HEK293 (cell line): ENCODE data around the gene CASP12.

ENCODE experiments used
- CTCF ChIA-PET: fragments of 350-600 bp; formaldehyde crosslinking; extraction: SDS; loops from one replicate; lab custom pipeline; 2021; ENCODE audit warnings: antibody characterized with exemption; lab: Yijun Ruan, JAX
- POLR2A ChIA-PET: fragments of 300-600 bp; formaldehyde crosslinking; extraction: SDS; loops from one replicate; lab custom pipeline; 2020; ENCODE audit warnings: antibody characterized with exemption, inconsistent platforms; lab: Yijun Ruan, JAX
- H3K27ac ChIP-seq: fragments of 200-500 bp; sonication (Bioruptor generic); 2 replicates; pipeline ENCODE4 v1.5.1; 2014; ENCODE audit warnings: low read depth, low read length, control low read depth, inconsistent platforms; ENCODE audit errors: extremely low read depth
- H3K36me3 ChIP-seq, 2 experiments: fragments of 200-500 bp in 1 of 2; sonication (Bioruptor generic) in 1 of 2; 1 replicate in 1 of 2; 2 replicates in 1 of 2; pipeline ENCODE4 v1.5.1; 2014 to 2017; ENCODE audit warnings: inconsistent platforms in 2 of 2, low read length in 2 of 2; ENCODE audit not compliant: control insufficient read depth in 2 of 2, insufficient read depth in 1 of 2
- H3K4me1 ChIP-seq: fragments of 200-500 bp; sonication (Bioruptor generic); 2 replicates; pipeline ENCODE4 v1.5.1; 2014; ENCODE audit warnings: mild to moderate bottlenecking, low read length, inconsistent platforms; ENCODE audit not compliant: control insufficient read depth, insufficient read depth
- H3K4me3 ChIP-seq: 2 replicates; pipeline ENCODE4 v1.5.1; 2011; ENCODE audit warnings: low read depth, mild to moderate bottlenecking, control low read depth, low read length, moderate library complexity
- H3K9me3 ChIP-seq: fragments of 200-500 bp; sonication (Bioruptor generic); 2 replicates; pipeline ENCODE4 v1.5.1; 2014; ENCODE audit warnings: low read depth, low read length, inconsistent platforms; ENCODE audit not compliant: control insufficient read depth, insufficient read depth
- BCL11A ChIP-seq: fragments of 450-650 bp; formaldehyde crosslinking; IDR thresholded peaks from 2 replicates; pipeline ENCODE4 v1.5.1; 2016; ENCODE audit warnings: low read depth, missing biosample characterization, missing genetic modification characterization
- GLI2 ChIP-seq: fragments of 450-650 bp; formaldehyde crosslinking; IDR thresholded peaks from 2 replicates; pipeline ENCODE4; 2017; ENCODE audit warnings: missing biosample characterization, missing genetic modification characterization, low read depth, borderline replicate concordance
- GLIS1 ChIP-seq: fragments of 450-650 bp; formaldehyde crosslinking; IDR thresholded peaks from 2 replicates; pipeline ENCODE4 v1.5.1; 2016; ENCODE audit warnings: missing biosample characterization, missing genetic modification characterization
- KLF10 ChIP-seq: fragments of 450-650 bp; IDR thresholded peaks from 2 replicates; pipeline ENCODE4 v1.5.1; 2018; ENCODE audit warnings: missing biosample characterization, mild to moderate bottlenecking, missing genetic modification characterization
- PRDM1 ChIP-seq: fragments of 450-650 bp; formaldehyde crosslinking; IDR thresholded peaks from 2 replicates; pipeline ENCODE4; 2016; ENCODE audit warnings: missing biosample characterization, missing genetic modification characterization
- REPIN1 ChIP-seq: fragments of 450-650 bp; formaldehyde crosslinking; IDR thresholded peaks from 2 replicates; pipeline ENCODE4 v1.5.1; 2017; ENCODE audit warnings: missing biosample characterization, missing genetic modification characterization, low read depth
- SP3 ChIP-seq: fragments of 450-650 bp; formaldehyde crosslinking; IDR thresholded peaks from 2 replicates; pipeline ENCODE4 v1.5.1; 2016; ENCODE audit warnings: missing biosample characterization, missing genetic modification characterization
- SP7 ChIP-seq: fragments of 450-650 bp; formaldehyde crosslinking; IDR thresholded peaks from 2 replicates; pipeline ENCODE4 v1.5.1; 2016; ENCODE audit warnings: missing biosample characterization, missing genetic modification characterization
- TCF7L2 ChIP-seq: IDR thresholded peaks from 2 replicates; pipeline ENCODE4 v1.6.1; 2011; ENCODE audit warnings: low read depth, mild to moderate bottlenecking, inconsistent platforms, low read length, moderate library complexity, borderline replicate concordance
- TRIM28 ChIP-seq: IDR thresholded peaks from 2 replicates; pipeline ENCODE4 v1.6.1; 2011; ENCODE audit warnings: low read length, control low read depth, borderline replicate concordance
- ZBTB20 ChIP-seq: fragments of 450-650 bp; formaldehyde crosslinking; IDR thresholded peaks from 2 replicates; pipeline ENCODE4 v1.5.1; 2016; ENCODE audit warnings: missing biosample characterization, missing genetic modification characterization
- ZFP37 ChIP-seq: fragments of 450-650 bp; formaldehyde crosslinking; IDR thresholded peaks from 2 replicates; pipeline ENCODE4 v1.5.1; 2016; ENCODE audit warnings: missing biosample characterization, missing genetic modification characterization
- ZNF133 ChIP-seq: fragments of 450-650 bp; formaldehyde crosslinking; IDR thresholded peaks from 2 replicates; pipeline ENCODE4 v1.5.1; 2016; ENCODE audit warnings: missing biosample characterization, missing genetic modification characterization
- ZNF292 ChIP-seq: fragments of 450-650 bp; formaldehyde crosslinking; IDR thresholded peaks from 2 replicates; pipeline ENCODE4 v1.5.1; 2016; ENCODE audit warnings: low read depth, missing biosample characterization, missing genetic modification characterization, borderline replicate concordance
- ZNF350 ChIP-seq: fragments of 450-650 bp; formaldehyde crosslinking; IDR thresholded peaks from 2 replicates; pipeline ENCODE4 v1.5.0; 2017; ENCODE audit warnings: missing biosample characterization, mild to moderate bottlenecking, missing genetic modification characterization
- ZNF629 ChIP-seq: fragments of 450-650 bp; formaldehyde crosslinking; IDR thresholded peaks from 2 replicates; pipeline ENCODE4 v1.5.1; 2017; ENCODE audit warnings: missing biosample characterization, missing genetic modification characterization
- ZNF660 ChIP-seq: fragments of 450-650 bp; IDR thresholded peaks from 2 replicates; pipeline ENCODE4 v1.5.1; 2018; ENCODE audit warnings: missing biosample characterization, mild to moderate bottlenecking, missing genetic modification characterization
- ZXDB ChIP-seq: fragments of 450-650 bp; formaldehyde crosslinking; IDR thresholded peaks from 2 replicates; pipeline ENCODE4 v1.5.1; 2016; ENCODE audit warnings: missing biosample characterization, missing genetic modification characterization
- TF ChIP-seq, protein P1 (sequence below): fragments of 450-650 bp; formaldehyde crosslinking; IDR thresholded peaks from 2 replicates; pipeline ENCODE4 v1.5.1; 2016; ENCODE audit warnings: missing biosample characterization, missing genetic modification characterization
- TF ChIP-seq, protein P2 (sequence below): fragments of 450-650 bp; formaldehyde crosslinking; IDR thresholded peaks from 2 replicates; pipeline ENCODE4 v1.5.1; 2017; ENCODE audit warnings: missing biosample characterization, mild to moderate bottlenecking, missing genetic modification characterization, moderate library complexity
- TF ChIP-seq, protein P3 (sequence below): fragments of 450-650 bp; formaldehyde crosslinking; IDR thresholded peaks from 2 replicates; pipeline ENCODE4 v1.5.1; 2017; ENCODE audit warnings: missing biosample characterization, missing genetic modification characterization
- TF ChIP-seq, protein P4 (sequence below): sonication (generic); formaldehyde crosslinking; IDR thresholded peaks from 2 replicates; pipeline ENCODE4 v1.8.1; 2022; ENCODE audit warnings: mild to moderate bottlenecking, moderate library complexity, missing genetic modification reagents

The CASP12 gene

DNA sequence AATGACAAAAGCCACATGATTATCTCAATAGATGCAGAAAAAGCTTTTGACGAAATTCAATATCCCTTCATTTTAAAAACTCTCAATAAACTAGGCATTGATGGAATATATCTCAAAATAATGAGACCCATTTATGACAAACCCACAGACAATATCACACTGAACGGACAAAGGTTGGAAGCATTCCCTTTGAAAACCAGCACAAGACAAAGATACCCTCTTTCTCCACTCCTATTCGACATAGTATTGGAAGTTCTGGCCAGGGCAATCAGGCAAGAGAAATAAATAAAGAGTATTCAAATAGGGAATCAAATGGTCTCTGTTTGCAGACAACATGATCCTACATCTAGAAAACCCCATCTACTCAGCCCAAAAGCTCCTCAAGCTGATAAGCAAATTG lies 52.0 kb downstream of the CASP12 start:
- CTCF ChIA-PET: no interaction called here
- Histone ChIP-seq H3K9me3 (no peaks in the 10 kb centered on the region), H3K4me1 (no peaks in the 10 kb centered on the region), H3K4me3 (no peak overlapping the region), H3K36me3 (no peaks in the 10 kb centered on the region)
- POLR2A ChIA-PET: no interaction called here
- TF ChIP-seq, protein P1, sequence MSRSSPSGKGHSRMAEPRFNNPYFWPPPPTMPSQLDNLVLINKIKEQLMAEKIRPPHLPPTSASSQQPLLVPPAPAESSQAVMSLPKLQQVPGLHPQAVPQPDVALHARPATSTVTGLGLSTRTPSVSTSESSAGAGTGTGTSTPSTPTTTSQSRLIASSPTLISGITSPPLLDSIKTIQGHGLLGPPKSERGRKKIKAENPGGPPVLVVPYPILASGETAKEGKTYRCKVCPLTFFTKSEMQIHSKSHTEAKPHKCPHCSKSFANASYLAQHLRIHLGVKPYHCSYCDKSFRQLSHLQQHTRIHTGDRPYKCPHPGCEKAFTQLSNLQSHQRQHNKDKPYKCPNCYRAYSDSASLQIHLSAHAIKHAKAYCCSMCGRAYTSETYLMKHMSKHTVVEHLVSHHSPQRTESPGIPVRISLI (tag by site-specific recombination): no peak
- TF ChIP-seq, protein P2, sequence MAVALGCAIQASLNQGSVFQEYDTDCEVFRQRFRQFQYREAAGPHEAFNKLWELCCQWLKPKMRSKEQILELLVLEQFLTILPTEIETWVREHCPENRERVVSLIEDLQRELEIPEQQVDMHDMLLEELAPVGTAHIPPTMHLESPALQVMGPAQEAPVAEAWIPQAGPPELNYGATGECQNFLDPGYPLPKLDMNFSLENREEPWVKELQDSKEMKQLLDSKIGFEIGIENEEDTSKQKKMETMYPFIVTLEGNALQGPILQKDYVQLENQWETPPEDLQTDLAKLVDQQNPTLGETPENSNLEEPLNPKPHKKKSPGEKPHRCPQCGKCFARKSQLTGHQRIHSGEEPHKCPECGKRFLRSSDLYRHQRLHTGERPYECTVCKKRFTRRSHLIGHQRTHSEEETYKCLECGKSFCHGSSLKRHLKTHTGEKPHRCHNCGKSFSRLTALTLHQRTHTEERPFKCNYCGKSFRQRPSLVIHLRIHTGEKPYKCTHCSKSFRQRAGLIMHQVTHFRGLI (tag by site-specific recombination): no peak
- TF ChIP-seq SP3 (tag by site-specific recombination) (no peak), ZNF660 (tag by site-specific recombination) (no peak), TRIM28 (no peak), ZFP37 (tag by site-specific recombination) (no peak), ZXDB (tag by site-specific recombination) (no peak), ZNF350 (no peak), ZNF292 (no peak), REPIN1 (tag by site-specific recombination) (no peak), KLF10 (tag by site-specific recombination) (no peak)
- TF ChIP-seq, protein P3, sequence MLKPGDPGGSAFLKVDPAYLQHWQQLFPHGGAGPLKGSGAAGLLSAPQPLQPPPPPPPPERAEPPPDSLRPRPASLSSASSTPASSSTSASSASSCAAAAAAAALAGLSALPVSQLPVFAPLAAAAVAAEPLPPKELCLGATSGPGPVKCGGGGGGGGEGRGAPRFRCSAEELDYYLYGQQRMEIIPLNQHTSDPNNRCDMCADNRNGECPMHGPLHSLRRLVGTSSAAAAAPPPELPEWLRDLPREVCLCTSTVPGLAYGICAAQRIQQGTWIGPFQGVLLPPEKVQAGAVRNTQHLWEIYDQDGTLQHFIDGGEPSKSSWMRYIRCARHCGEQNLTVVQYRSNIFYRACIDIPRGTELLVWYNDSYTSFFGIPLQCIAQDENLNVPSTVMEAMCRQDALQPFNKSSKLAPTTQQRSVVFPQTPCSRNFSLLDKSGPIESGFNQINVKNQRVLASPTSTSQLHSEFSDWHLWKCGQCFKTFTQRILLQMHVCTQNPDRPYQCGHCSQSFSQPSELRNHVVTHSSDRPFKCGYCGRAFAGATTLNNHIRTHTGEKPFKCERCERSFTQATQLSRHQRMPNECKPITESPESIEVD: no peak
- TF ChIP-seq, all 188 proteins: peak for 0
- no peak overlapping the region for H3K27ac ChIP-seq

DNA sequence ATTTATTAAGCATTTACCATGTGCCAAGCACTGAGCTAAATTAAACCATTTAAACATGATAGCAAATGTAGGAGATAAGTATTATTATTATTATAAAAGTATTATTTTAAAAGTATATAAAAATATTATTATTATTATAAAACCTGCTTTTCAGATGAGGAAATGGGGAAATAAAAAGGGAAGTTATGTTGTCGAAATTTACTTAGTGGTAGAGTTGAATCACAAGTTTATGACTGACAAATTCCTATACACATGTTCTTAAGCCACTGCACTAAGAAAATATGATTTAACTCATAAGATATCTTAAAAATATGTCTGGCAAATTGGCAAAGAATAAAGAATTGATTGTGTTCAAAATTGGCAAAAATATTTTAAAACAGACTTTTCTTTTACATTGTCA lies 53.8 kb downstream of the CASP12 start:
- no peaks in the 10 kb centered on the region for H3K4me1 ChIP-seq
- no peak for TF ChIP-seq ZBTB20 (tag by site-specific recombination)
- TF ChIP-seq GLIS1 (tag by site-specific recombination): no peak
- TF ChIP-seq BCL11A (tag by site-specific recombination): no peak
- TF ChIP-seq SP7 (tag by site-specific recombination): no peak
- no peak for TF ChIP-seq ZNF133 (tag by site-specific recombination)
- no peak for TF ChIP-seq PRDM1
- TF ChIP-seq, protein P2 (tag by site-specific recombination): no peak
- TF ChIP-seq TCF7L2: no peak
- TF ChIP-seq ZNF629 (tag by site-specific recombination): no peak
- TF ChIP-seq ZNF292: no peak
- TF ChIP-seq, protein P4, sequence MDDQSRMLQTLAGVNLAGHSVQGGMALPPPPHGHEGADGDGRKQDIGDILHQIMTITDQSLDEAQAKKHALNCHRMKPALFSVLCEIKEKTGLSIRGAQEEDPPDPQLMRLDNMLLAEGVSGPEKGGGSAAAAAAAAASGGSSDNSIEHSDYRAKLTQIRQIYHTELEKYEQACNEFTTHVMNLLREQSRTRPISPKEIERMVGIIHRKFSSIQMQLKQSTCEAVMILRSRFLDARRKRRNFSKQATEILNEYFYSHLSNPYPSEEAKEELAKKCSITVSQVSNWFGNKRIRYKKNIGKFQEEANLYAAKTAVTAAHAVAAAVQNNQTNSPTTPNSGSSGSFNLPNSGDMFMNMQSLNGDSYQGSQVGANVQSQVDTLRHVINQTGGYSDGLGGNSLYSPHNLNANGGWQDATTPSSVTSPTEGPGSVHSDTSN: no peak
- no peak for TF ChIP-seq GLI2
- TF ChIP-seq, all 188 proteins: peak for 0
- Histone ChIP-seq H3K27ac (no peak overlapping the region), H3K36me3 (no peaks in the 10 kb centered on the region), H3K9me3 (no peaks in the 10 kb centered on the region), H3K4me3 (no peak overlapping the region)
- CTCF ChIA-PET: interaction anchor here (0.7 kb wide), 1 partner anchor 588 kb away, joined by 3 read pairs; no protein-coding TSS in a partner anchor
- POLR2A ChIA-PET: no interaction called here
